ENCODE measurements around the gene FARP1. TPM values are rescaled to one million over a fixed set of nuclear protein-coding genes. Genes with fewer than 3 reads are reported as not detected.

FARP1 gene
- total and polyA plus RNA-seq, 2 of the 13 experiments (the other 11 are each of a cell fraction or from before 2014, with no cell fraction given), result 70.6 to 126 TPM

- no peak for TF ChIP-seq ZNF142 (CRISPR knock-in tag; IDR thresholded peaks at IDR 0.05)
- TF ChIP-seq BHLHE40 (IDR thresholded peaks at IDR 0.05; ENCODE audit: low read length), result 0 out of 2 replicates have a peak, but pooled peaks have one; percentile 22
- TF ChIP-seq ZNF546 (CRISPR knock-in tag; conservative IDR thresholded peaks at IDR 0.05), result no peak
- TF ChIP-seq ZC3H13 (CRISPR knock-in tag; IDR thresholded peaks at IDR 0.05), result no peak
- TF ChIP-seq ZNF501 (CRISPR knock-in tag; IDR thresholded peaks at IDR 0.05), result no peak
- no peak for TF ChIP-seq MLXIP (CRISPR knock-in tag; IDR thresholded peaks at IDR 0.05; ENCODE audit: borderline replicate concordance)
- TF ChIP-seq ZNF362 (CRISPR knock-in tag; IDR thresholded peaks at IDR 0.05; ENCODE audit: borderline replicate concordance), result peak; percentile 89
Measured at GRCh38 chr13:98147521-98147920, 4.6 kb downstream of the FARP1 start (continued).

All from HepG2 (cell line).